ENCODE data around the gene TP53I11.

DNA sequence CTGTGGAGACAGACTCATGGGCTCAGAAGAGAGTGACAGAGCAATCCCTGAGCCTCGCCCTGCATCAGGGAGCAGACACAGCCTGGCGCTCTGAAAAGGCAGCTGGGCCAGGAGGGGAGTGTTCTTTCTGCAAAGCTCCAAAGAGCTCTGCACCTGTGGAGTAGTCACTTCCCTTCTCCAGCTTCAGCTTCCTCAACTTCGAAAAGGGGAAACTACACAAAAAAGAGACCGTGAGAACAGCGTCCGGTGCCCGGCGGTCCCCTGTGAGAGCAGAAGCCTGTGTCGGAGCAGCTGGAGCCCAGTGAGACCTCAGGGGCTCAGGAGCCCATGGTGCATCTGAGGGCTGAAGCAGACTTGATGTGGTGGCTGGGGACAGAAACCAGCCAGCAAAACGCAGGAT is 35.1 kb downstream of the TP53I11 start:
- TF ChIP-seq CTCF (IDR thresholded peaks at IDR 0.05) = no peak
- no peak for TF ChIP-seq POLR2A (IDR thresholded peaks at IDR 0.05)

All from lower leg skin (tissue), 3 donors.